Naive thymus-derived CD4-positive, alpha-beta T cell (primary cell): ENCODE measurements around the gene SPRN. TPM values are rescaled to one million over a fixed set of nuclear protein-coding genes. Genes with fewer than 3 reads are reported as not detected.
"Not testable (repeated sequence)": the region's sequence is repeated elsewhere in the genome, so short reads cannot be mapped to it uniquely, and the experiment has no call there.

ENCODE experiments used
- ATAC-seq: fragments of 150-1000 bp; cut with Tn5 transposase; 2 replicates; pipeline ENCODE4 v1.10.0; 2021; ENCODE audit warnings: mild to moderate bottlenecking, moderate library complexity
- CTCF ChIA-PET: fragments of 350-600 bp; sonication (Branson Sonifier 250); formaldehyde crosslinking; loops from one replicate; lab custom pipeline; 2021; ENCODE audit warnings: antibody characterized with exemption; lab: Charles Lee
- POLR2A ChIA-PET: fragments of 350-600 bp; sonication (Branson Sonifier 250); formaldehyde crosslinking; loops from one replicate; lab custom pipeline; 2021; ENCODE audit warnings: antibody characterized with exemption, inconsistent platforms; lab: Charles Lee
- DNase-seq, 9 donors: peaks; one replicate each; pipeline versions ENCODE4 v3.0.0 to v3.0.0-alpha.2; 2020 to 2022; ENCODE audit warnings: mixed read lengths in 1 of 9
- H3K27ac ChIP-seq: one replicate; pipeline ENCODE4 v1.7.0; 2013; ENCODE audit warnings: mild to moderate bottlenecking, low read depth, low read length, moderate library complexity
- H3K27me3 ChIP-seq, 2 donors: one replicate each; pipeline ENCODE4 v1.7.0; 2013; ENCODE audit warnings: low read length in 2 of 2, mild to moderate bottlenecking in 2 of 2, moderate library complexity in 2 of 2; ENCODE audit not compliant: control insufficient read depth in 2 of 2, insufficient read depth in 2 of 2
- H3K36me3 ChIP-seq, 3 experiments: 1 replicate in 2 of 3; 2 replicates in 1 of 3; pipeline ENCODE4 v1.7.0; 2013; ENCODE audit warnings: low read length in 3 of 3, mild to moderate bottlenecking in 3 of 3, moderate library complexity in 1 of 3; ENCODE audit not compliant: insufficient read depth in 3 of 3, control insufficient read depth in 2 of 3
- H3K4me1 ChIP-seq, 2 donors: one replicate each; pipeline ENCODE4 v1.7.0; 2013; ENCODE audit warnings: low read length in 2 of 2, mild to moderate bottlenecking in 2 of 2, moderate library complexity in 1 of 2; ENCODE audit not compliant: control insufficient read depth in 2 of 2, insufficient read depth in 2 of 2
- H3K4me3 ChIP-seq: 2 replicates; pipeline ENCODE4 v1.7.0; 2013; ENCODE audit warnings: mild to moderate bottlenecking, low read length
- H3K9me3 ChIP-seq, 3 experiments: 1 replicate in 2 of 3; 2 replicates in 1 of 3; pipeline ENCODE4 v1.7.0; 2013; ENCODE audit warnings: low read length in 3 of 3; ENCODE audit not compliant: control insufficient read depth in 2 of 3
- H3K27ac Mint-ChIP-seq, 9 donors: one replicate each; pipeline ENCODE4 v1.8.0; 2020 to 2022; ENCODE audit warnings: mixed read lengths in 9 of 9, mild to moderate bottlenecking in 8 of 9, moderate library complexity in 5 of 9, inconsistent platforms in 2 of 9
- H3K27me3 Mint-ChIP-seq, 5 donors: one replicate each; pipeline ENCODE4 v1.8.0; 2021 to 2022; ENCODE audit warnings: mixed read lengths in 5 of 5, mild to moderate bottlenecking in 1 of 5
- H3K36me3 Mint-ChIP-seq, 5 donors: one replicate each; pipeline ENCODE4 v1.8.0; 2020 to 2022; ENCODE audit warnings: mixed read lengths in 5 of 5, mild to moderate bottlenecking in 3 of 5, inconsistent platforms in 1 of 5
- H3K4me1 Mint-ChIP-seq, 7 donors: one replicate each; pipeline ENCODE4 v1.8.0; 2020 to 2022; ENCODE audit warnings: mixed read lengths in 7 of 7, mild to moderate bottlenecking in 3 of 7, inconsistent platforms in 1 of 7
- H3K4me3 Mint-ChIP-seq, 10 donors: one replicate each; pipeline ENCODE4 v1.8.0; 2020 to 2022; ENCODE audit warnings: mild to moderate bottlenecking in 10 of 10, mixed read lengths in 10 of 10, moderate library complexity in 6 of 10, inconsistent platforms in 2 of 10
- H3K9me3 Mint-ChIP-seq, 11 donors: one replicate each; pipeline ENCODE4 v1.8.0; 2020 to 2022; ENCODE audit warnings: mixed read lengths in 11 of 11, mild to moderate bottlenecking in 4 of 11, inconsistent platforms in 1 of 11, moderate library complexity in 1 of 11
- intact Hi-C, 2 donors: fragments of 100-400 bp; cut with micrococcal nuclease; formaldehyde crosslinking; loops; one replicate each; pipeline ENCODE4 v1.15.1; 2023
- polyA plus RNA-seq, 2 donors: library from polyadenylated mRNA; unstranded; fragments of 300-500 nt; fragmentation: Illumina TruSeq; gene quantifications; one replicate each; pipeline ENCODE4 v1.2.3, GENCODE V29; 2021
- total RNA-seq, 6 experiments: library from RNA in 5 of 6; stranded (reverse) in 5 of 6; gene quantifications; 1 replicate in 5 of 6; 2 replicates in 1 of 6; pipeline ENCODE4 v1.2.3 and lab custom pipeline; 2021 to 2026

The SPRN gene
- total and polyA plus RNA-seq, 7 experiments from 2014 or later: 0.10 to 0.34 TPM; not detected in 5

DNA sequence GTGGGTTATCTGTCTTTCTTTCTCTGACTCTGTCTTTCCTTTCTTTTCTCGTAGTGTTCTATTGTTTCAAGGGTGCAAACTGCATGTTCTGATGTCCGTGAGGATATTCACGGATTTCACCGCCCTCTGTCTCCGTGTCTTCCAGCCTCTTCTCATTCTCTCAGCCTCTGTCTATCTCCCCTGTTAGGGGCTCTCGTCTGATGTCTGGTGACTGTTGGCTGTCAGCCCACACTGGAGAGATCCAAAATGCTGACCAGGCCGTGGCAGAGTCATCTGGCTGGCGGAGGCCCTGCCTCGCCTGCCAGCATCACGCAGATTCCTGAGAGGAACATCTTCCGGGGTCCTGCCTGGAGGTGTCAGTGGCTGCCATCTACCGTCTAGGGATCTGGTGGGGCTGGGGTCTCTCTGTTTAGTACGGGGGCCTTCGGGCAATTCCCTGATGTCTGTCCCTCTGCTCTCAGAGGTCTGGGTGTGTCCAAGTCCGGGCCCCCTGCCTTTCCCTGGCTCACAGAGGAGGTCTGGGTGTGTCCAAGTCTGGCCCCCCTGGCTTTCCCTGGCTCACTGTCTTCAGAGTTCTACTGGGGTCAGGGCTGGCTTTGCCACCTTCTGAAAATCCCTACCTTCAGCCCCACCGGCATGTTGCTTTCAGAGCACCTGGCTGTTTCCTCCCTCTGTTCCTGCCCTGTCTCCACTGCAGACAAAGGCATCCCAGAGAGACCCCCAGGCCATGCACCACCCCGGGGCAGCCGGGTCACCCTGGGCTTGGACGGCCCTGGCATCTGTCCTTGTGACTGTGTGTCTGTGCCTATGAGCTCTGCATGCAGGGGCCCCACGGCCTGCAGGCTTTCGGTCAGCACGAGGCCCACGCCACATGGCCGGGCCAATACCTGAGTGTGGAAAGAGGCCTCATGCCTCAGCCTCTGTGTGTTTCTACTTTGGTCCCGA is 15.4 kb upstream of the SPRN start:
- H3K4me1 ChIP-seq: peaks cover 0 to 9% of the 10 kb centered on the region in 2 donors
- CTCF ChIA-PET: no interaction called here

DNA sequence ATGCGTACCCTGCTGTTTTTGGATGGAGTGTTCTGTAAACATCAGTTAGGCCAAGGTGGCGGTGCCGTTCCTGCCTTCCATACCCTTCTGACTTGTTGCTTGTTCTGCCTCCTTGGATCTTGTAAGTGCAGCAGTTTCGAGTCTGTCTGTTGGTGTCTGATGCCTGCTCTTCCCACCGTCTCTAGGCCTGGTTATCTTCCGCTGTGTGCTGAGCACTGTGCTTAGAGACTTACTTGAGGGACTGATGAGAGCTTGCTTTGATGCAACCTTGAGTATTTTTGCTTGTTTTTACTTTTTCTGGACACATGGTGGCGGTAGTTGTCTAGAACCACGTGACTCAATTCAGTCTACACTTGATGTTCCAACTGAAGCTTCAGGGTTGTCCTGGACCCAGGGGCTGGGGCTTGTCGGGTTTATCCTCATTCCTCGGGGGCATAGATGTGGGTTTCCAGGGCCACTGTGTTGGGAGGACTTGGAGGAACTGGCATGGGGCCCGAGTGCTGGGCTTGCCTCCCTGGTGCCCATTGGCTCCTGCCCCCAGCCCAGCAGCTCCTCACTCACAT is 14.4 kb upstream of the SPRN start:
- no peaks in the 10 kb centered on the region for H3K9me3 ChIP-seq
- no peaks in the 10 kb centered on the region for H3K36me3 ChIP-seq
- H3K9me3 Mint-ChIP-seq: peaks cover 0 to 10% (median 1%) of the 10 kb centered on the region in 11 donors
- no peak overlapping the region for H3K27ac Mint-ChIP-seq
- H3K27me3 Mint-ChIP-seq: peaks cover 4 to 21% (median 16%) of the 10 kb centered on the region in 5 donors
- CTCF ChIA-PET: interaction anchor here (1.0 kb wide), 1 partner anchor 171 kb away, joined by 3 read pairs; no protein-coding TSS in a partner anchor
- intact Hi-C loops: loop anchor here in 1 of 2 donors (5.0 kb wide), 1 partner anchor 169 kb away; no protein-coding TSS in a partner anchor
- no peak overlapping the region for H3K4me3 Mint-ChIP-seq
- peaks cover 0 to 9% of the 10 kb centered on the region in 2 donors for H3K4me1 ChIP-seq
- no peak overlapping the region for H3K4me3 ChIP-seq
- POLR2A ChIA-PET: no interaction called here
- no peak overlapping the region for H3K27ac ChIP-seq
- peaks cover 0 to 11% (median 5%) of the 10 kb centered on the region in 5 donors for H3K36me3 Mint-ChIP-seq
- H3K4me1 Mint-ChIP-seq: peaks cover 0 to 26% (median 12%) of the 10 kb centered on the region in 7 donors
- H3K27me3 ChIP-seq: no peaks in the 10 kb centered on the region
- peak in 1 of 9 donors; percentile 21 for DNase-seq
- peak; percentile 45 for ATAC-seq

More for the DNA sequence above, 15.4 kb upstream of the SPRN start:
- Histone ChIP-seq H3K27ac (no peak overlapping the region), H3K9me3 (no peaks in the 10 kb centered on the region), H3K27me3 (no peaks in the 10 kb centered on the region), H3K36me3 (no peaks in the 10 kb centered on the region), H3K4me3 (no peak overlapping the region)
- peaks cover 0 to 10% (median 1%) of the 10 kb centered on the region in 11 donors for H3K9me3 Mint-ChIP-seq
- no peak overlapping the region for H3K4me3 Mint-ChIP-seq
- POLR2A ChIA-PET: no interaction called here
- peaks cover 4 to 19% (median 16%) of the 10 kb centered on the region in 5 donors for H3K27me3 Mint-ChIP-seq
- peaks cover 0 to 26% (median 12%) of the 10 kb centered on the region in 7 donors for H3K4me1 Mint-ChIP-seq
- DNase-seq: no peak
- ATAC-seq: no peak
- intact Hi-C loops: loop anchor here in 1 of 2 donors (5.0 kb wide), 1 partner anchor 168 kb away; no protein-coding TSS in a partner anchor
- no peak overlapping the region for H3K27ac Mint-ChIP-seq
- peaks cover 0 to 11% (median 5%) of the 10 kb centered on the region in 5 donors for H3K36me3 Mint-ChIP-seq

DNA sequence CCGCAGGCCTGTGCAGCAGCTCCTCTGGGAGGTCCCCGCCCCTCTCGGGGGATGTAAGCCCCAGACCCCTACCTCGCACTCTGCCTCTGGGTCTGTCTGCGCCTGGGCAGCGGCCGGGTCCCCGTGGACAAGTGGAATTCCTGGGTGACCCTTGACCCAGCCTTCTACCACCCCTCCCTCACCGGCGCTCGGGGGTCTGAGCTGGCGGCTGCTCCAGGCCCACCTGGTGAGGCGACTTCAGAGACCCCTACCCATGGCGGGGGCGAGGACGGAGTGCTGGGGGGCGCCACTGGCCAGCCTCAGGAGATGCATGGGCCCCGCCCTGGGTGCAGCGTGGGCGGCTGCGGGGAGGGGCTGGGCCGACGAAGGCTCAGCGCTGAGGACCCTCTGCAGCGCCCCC is 8.4 kb upstream of the SPRN start:
- H3K4me3 ChIP-seq, CTCF ChIA-PET, H3K27ac ChIP-seq, H3K4me1 ChIP-seq, H3K36me3 Mint-ChIP-seq, H3K36me3 ChIP-seq, POLR2A ChIA-PET, intact Hi-C loops, H3K4me1 Mint-ChIP-seq, H3K27me3 ChIP-seq, H3K4me3 Mint-ChIP-seq, DNase-seq, H3K9me3 ChIP-seq, H3K27ac Mint-ChIP-seq: not testable (repeated sequence)
- peaks cover 7 to 29% (median 15%) of the 10 kb centered on the region in 5 donors for H3K27me3 Mint-ChIP-seq
- H3K9me3 Mint-ChIP-seq: peaks cover 0 to 23% (median 6%) of the 10 kb centered on the region in 11 donors
- ATAC-seq: peak; percentile 22

DNA sequence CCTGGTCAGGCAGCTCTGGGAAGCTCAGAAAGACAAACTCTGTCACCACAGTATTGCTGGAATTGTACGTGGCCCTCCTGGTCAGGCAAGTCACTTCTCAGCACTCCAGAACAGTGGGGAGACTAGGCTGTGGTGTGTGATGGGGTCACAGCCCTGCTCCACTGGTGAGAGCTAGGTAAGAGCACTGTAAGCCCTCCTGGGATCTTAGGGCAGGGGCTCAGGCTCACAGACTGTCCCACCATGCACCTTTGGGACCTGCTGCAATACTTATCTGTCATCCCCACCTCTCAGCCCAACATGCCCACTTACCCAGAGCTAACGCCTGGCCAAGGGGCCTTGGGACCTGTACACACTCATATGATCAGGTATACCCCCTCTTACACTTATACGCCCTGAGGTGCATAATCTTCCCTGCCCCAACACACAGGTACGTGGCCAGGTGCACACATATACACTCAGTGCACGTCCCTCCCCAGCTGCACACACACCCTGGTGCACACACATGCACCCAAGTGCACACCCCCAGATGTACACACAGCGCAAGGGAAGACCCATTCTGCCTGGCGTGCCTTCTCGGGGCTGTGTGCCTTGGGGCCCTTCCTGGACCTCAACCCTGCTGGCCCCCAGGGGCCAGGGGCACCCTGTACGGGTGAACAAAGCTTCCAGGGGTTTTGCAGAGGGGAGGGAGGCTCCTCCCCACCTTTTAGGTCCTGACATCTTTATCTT is 7.6 kb upstream of the SPRN start:
- ATAC-seq: peak; percentile 24
- POLR2A ChIA-PET: not testable (repeated sequence)

DNA sequence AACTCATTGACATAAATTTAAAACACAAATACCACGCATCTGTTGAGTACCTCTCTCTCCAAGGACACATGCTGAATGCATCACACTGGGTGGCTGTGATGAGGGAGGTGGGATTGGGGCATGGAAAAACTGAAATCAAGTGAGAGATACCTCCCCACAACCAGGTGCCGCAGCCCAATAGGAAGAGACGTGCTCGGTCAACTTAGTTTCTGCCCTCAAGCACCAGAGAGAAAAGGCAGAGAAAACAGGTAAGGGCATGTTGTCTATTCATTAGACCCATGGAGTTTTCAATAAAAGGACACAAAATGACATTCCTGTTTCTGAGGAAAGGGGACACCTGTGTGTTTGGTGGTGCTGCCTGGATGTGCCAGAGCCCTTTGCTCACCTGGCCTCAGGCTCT is 5.1 kb upstream of the SPRN start:
- H3K9me3 ChIP-seq, H3K4me3 ChIP-seq, intact Hi-C loops, CTCF ChIA-PET, POLR2A ChIA-PET, ATAC-seq, H3K27me3 ChIP-seq, DNase-seq, H3K4me1 ChIP-seq, H3K27ac Mint-ChIP-seq, H3K27ac ChIP-seq, H3K4me3 Mint-ChIP-seq, H3K36me3 ChIP-seq, H3K36me3 Mint-ChIP-seq, H3K4me1 Mint-ChIP-seq: not testable (repeated sequence)
- Mint-ChIP-seq H3K27me3 (peaks cover 0 to 11% (median 3%) of the 10 kb centered on the region in 5 donors), H3K9me3 (peaks cover 0 to 17% (median 6%) of the 10 kb centered on the region in 11 donors)

More for the DNA sequence above, 7.6 kb upstream of the SPRN start:
- H3K27me3 Mint-ChIP-seq: peaks cover 7 to 25% (median 11%) of the 10 kb centered on the region in 5 donors
- H3K27ac Mint-ChIP-seq, DNase-seq, H3K4me3 Mint-ChIP-seq, H3K36me3 Mint-ChIP-seq, H3K36me3 ChIP-seq, H3K4me1 ChIP-seq, H3K27me3 ChIP-seq, H3K9me3 ChIP-seq, H3K4me1 Mint-ChIP-seq, H3K27ac ChIP-seq, intact Hi-C loops, H3K4me3 ChIP-seq, CTCF ChIA-PET: not testable (repeated sequence)
- peaks cover 0 to 23% (median 6%) of the 10 kb centered on the region in 11 donors for H3K9me3 Mint-ChIP-seq

DNA sequence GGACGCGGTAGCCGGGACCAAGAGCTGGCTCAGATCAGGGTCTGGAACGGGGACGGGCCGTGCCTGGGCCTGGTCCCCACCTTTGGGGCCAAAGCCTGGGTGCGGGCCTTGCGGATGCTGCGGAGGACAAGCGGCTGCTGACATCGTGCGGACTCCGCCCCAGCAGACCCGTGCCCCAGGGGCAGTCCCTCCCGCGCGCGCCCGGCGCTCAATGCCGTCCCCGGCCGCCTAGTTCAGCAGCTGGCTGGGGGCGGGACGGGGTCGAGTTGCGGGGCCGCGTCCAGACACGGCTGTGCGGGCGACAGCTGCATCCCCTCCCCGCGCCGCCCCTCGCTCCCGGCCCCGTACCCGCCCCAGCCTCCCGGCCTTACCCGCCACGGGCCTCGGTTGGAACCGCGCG is 323 bp downstream of the SPRN start:
- DNase-seq, H3K4me3 ChIP-seq, H3K27ac ChIP-seq, POLR2A ChIA-PET, H3K27me3 ChIP-seq, H3K9me3 ChIP-seq, ATAC-seq, intact Hi-C loops, H3K36me3 Mint-ChIP-seq, H3K4me3 Mint-ChIP-seq, H3K4me1 Mint-ChIP-seq, H3K27ac Mint-ChIP-seq, CTCF ChIA-PET, H3K4me1 ChIP-seq, H3K9me3 Mint-ChIP-seq: not testable (repeated sequence)
- peaks cover 0 to 19% (median 0%) of the 10 kb centered on the region in 5 donors for H3K27me3 Mint-ChIP-seq
- H3K36me3 ChIP-seq: peaks cover 0 to 22% (median 0%) of the 10 kb centered on the region in 3 experiments
